GM18502 (cell line): ENCODE measurements around the gene ALK.

ENCODE experiments used
- ATAC-seq: cut with Tn5 transposase; IDR thresholded peaks from one replicate; pipeline ENCODE4 v1.9.1; 2021; ENCODE audit warnings: mild to moderate bottlenecking; ENCODE audit not compliant: unreplicated experiment, poor library complexity

Gene ALK

DNA sequence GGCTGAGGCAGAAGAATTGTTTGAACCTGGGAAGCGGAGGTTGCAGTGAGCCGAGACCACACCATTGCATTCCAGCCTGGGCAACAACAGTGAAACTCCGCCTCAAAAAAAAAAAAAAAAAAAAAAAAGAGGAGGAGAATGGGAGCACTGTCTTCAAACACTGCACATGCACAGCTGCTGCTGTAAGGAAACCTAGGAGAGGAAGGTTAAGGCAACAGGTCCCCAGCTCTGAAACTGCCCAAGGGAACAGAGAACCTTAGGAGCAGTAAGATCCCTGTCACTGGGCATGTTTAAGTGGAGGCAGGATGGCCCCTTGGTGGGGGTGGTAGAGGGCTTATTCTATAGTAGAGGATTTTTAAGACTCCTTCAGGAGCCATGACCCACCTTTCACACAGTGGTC, 695.0 kb downstream of the ALK start:
- ATAC-seq = no peak

GRCh38 chr2:29225814-29226213, 695.6 kb downstream of the ALK start:
- no peak for ATAC-seq

DNA sequence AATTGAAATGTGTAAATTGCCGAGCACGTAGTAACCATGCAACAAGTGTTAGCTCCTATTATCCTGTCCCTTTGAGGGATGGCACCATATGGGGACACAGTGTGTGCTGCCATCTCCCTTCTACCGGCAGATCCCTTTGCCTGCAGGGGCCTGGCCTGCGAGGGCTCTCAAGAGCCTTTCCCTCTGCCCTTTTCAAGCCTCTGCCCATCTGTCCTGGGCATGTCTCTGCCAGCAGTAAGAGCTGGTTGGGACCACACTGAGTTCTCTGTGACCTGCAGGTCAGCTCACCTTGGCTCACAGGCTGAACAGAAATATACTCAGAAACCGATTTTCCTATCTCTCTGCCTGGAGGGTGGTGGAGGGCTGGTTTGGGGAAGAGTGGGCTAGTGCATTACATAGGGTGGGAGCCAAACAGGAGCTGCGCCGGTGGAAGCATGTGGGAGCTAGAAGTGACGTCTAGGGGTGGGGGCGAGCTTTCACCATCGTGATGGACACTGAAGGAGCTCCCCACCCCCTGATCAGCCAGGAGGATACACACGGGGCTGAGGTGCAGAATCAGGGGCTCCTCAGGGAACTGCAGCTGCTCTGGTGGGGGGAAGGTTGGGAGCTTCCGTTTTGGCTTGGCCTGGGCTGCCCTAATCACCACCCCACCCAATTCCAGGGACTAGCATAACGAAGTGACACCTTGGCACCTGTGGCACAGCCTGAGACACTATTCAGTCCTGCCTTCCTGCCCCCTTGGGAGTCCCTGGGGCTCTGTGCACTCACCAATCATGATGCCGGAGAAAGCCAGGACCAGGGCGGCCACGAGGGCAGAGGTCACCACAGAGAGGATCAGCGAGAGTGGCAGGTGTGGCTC, 696.5 kb downstream of the ALK start:
- ATAC-seq = no peak

GRCh38 chr2:29223851-29224692, 697.3 kb downstream of the ALK start:
- no peak for ATAC-seq

DNA sequence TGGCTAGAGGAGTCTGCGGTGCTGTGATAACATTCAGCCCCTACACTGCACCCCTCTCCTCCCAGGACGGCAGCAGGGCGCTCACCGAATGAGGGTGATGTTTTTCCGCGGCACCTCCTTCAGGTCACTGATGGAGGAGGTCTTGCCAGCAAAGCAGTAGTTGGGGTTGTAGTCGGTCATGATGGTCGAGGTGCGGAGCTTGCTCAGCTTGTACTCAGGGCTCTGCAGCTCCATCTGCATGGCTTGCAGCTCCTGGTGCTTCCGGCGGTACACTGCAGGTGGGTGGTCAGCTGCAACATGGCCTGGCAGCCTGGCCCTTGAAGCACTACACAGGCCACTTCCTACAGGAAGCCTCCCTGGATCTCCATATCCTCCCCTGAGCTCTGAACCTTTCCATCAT, 698.1 kb downstream of the ALK start:
- ATAC-seq = no peak

- ATAC-seq = no peak
These were observed 698.8 kb downstream of the ALK start for GRCh38 chr2:29222381-29223179.

DNA sequence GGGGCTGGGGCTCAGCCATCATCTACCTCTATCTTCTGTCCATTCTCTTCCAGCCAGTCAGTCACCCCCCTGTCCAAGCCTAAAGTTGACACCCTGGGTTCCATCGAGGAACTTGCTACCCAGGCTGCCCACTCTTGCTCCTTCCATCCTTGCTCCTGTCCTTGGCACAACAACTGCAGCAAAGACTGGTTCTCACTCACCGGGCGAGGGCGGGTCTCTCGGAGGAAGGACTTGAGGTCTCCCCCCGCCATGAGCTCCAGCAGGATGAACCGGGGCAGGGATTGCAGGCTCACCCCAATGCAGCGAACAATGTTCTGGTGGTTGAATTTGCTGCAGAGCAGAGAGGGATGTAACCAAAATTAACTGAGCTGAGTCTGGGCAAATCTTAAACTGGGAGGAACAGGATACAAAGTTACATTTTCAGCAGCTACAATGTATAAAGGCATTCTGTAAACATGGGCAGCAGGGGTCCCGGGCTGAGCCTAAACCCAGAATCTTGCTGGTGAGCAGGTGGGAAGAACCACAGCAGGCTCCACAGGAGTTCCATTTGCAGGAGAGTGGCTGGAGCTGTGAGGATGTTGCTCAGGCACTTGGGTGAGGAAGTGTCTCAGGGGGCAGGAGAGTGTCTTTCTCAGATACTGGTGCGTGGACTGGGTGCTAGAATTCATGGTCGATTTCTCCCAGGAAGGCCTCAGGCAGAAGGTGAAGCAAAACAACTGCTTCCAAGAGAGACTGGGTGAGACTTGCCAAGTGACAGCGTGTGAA, 700.7 kb downstream of the ALK start:
- ATAC-seq = no peak

GRCh38 chr2:29219374-29219773, 702.0 kb downstream of the ALK start:
- ATAC-seq = no peak

GRCh38 chr2:29218550-29219125, 702.7 kb downstream of the ALK start:
- ATAC-seq = no peak

GRCh38 chr2:29218071-29218470, 703.3 kb downstream of the ALK start:
- ATAC-seq = no peak

DNA sequence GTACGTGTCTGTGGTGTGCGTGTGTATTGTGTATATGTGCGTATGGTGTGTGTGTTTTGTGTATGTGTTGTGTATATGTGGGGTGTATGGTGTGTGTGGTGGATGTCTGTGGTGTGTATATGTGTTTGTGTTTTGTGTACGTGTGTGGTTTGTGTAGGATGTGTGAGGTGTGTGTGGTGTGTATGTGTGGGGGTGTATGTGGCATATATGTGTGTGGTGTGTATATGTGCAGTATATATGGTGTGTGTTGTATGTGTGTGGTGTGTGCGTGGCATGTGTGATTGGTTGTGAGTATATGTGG, 704.8 kb downstream of the ALK start:
- ATAC-seq = no peak

- no peak for ATAC-seq
These were observed 705.4 kb downstream of the ALK start for GRCh38 chr2:29215739-29216608.

DNA sequence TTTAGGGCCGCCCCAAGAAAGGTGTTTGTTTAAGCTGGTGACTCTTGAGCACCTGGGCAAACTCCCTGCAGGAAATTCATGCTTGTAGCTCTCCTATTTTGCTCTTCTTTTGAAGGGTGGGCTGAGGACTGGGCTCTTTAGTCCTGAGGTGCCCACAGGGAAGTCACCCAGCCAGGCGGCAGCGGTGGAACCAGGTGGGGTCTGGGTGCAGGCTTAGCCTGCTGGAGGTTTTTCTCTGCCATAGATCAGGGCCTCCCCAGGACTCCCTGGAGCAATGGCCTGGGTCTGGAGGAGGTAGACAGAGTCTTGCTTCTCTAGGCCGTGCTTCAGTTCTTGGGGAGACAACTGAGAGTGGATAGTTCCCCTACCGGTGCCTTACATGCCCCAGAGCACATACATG, 706.3 kb downstream of the ALK start:
- ATAC-seq = no peak

- no peak for ATAC-seq
These were observed 707.5 kb downstream of the ALK start for GRCh38 chr2:29213888-29214291.

DNA sequence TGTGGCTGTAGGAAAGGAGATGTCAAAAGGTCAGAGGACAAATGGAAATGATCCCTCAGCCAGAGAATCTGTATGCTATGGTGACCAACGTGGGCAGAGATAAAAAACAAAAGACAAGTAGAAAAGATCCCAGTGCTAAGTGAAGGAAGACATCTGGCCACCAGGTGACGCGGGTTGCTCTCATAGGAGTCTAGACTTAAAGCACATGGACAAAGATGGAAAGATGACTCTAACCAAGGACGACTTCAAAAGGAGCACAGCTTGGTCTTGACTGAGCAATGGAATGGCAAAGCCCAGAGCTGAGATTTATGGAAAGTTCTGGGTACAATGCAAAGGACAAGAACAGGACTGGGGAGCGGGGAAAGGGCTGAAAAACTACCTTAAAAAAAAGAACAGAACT, 709.4 kb downstream of the ALK start:
- no peak for ATAC-seq

GRCh38 chr2:29209551-29209950, 711.8 kb downstream of the ALK start:
- no peak for ATAC-seq

GRCh38 chr2:29207352-29208148, 713.8 kb downstream of the ALK start:
- no peak for ATAC-seq

DNA sequence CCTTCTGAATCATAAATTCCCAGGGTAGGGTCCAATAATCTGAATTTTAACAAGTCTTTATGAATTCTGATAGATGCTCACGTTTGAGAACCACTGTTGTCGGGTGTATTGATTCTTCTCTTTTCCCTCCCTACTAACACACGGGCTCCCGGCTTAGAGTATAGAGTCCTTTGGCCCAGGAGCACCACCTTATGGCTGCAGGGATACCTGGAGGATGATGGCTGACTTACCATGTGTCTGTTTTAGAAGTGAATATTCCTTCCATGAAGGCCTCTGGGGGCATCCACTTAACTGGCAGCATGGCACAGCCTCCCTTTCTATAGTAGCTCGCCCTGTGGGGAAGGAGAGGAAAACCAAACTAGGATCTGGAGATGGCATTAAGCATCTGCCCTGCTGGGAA, 714.4 kb downstream of the ALK start:
- no peak for ATAC-seq
